ENCODE measurements around the gene P2RX4.
"Not testable (repeated sequence)": the region's sequence is repeated elsewhere in the genome, so short reads cannot be mapped to it uniquely, and the experiment has no call there.

Gene P2RX4

GRCh38 chr12:121189131-121189530 is 20.8 kb upstream of the P2RX4 start:
- DNase-seq (ENCODE audit: low spot score): no peak

DNA sequence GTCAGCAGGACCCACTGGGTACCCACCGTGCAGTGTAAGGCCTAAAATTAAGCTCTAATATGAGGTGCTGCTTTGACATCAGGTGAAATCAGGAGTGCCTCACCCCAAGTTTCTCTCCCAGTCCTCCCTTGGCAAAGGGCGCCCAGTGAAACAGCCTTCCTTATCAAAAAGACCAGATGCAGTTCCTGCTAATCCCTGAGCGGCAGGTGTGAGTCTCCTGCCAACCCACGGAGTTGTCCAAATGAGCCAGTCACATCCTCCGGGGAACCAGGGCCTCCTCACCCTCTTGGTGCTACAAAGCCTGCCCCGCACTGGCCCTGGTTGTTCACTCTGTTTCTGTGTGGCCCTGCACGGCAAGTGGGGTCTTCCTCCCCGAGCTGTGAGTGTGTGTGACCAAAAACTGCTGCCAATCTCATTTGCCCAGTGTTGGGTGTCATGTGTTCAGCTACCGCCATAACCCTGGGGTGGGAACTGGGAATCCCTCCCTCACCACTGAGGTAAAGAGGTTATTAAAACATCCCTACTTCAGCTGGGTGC is 20.2 kb upstream of the P2RX4 start:
- DNase-seq (ENCODE audit: low spot score): peak; percentile 68

- no peak for DNase-seq (ENCODE audit: low spot score)
Observed at GRCh38 chr12:121190523-121191031, 19.4 kb upstream of the P2RX4 start.

DNA sequence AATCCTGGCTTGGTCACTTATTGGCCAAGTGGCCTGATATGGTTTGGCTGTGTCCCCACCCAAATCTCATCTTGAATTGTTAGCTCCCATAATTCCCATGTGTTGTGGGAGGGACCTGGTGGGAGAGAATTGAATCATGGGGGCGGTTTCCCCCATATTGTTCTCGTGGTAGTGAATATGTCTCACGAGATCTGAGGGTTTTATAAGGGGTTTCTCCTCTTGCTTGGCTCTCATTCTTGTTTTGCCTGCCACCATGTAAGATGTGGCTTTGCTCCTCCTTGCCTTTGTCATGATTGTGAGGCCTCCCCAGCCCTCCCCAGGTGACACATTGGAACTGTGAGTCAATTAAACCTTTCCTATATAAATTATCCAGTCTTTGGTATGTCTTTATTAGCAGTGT is 18.8 kb upstream of the P2RX4 start:
- DNase-seq (ENCODE audit: low spot score): no peak

DNA sequence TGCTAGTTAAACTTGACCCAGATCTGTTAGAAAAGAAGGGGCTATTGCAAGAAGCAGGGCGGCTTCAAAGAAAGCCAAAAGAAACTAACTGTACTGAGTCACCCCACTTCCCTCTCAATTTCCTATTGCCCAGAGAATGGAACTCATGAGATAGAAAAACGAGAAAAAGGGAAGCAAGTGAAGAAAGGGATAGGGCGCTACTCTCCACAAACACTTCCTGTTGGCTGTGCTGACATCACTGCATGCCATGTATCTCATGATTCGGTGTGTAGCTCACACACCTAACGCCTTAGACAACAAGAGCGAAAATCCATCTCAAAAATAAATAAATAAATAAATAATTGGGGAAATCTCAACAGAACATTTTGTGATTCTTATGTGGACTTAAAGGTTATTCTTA is 13.0 kb upstream of the P2RX4 start:
- DNase-seq (ENCODE audit: low spot score): no peak

DNA sequence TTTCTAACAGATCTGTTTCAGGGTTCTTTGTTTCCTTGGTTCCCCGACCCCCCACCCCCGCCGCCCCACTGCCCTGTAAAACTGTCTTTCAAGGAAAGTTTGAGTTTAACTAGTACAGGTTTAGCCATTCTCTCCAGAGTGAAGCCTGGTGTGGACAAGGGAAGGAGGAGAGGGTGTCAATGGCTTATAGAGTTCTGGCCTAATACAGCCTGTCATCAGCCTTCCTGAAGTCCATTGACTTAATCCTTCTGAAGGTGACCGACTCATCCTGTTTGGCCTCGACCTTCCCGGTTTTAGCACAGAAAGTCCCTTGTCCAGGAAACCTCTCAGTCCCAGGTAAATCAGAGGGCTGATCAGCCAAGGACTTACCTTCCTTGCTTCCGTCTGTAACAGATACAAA is 11.0 kb upstream of the P2RX4 start:
- no peak for DNase-seq (ENCODE audit: low spot score)

DNA sequence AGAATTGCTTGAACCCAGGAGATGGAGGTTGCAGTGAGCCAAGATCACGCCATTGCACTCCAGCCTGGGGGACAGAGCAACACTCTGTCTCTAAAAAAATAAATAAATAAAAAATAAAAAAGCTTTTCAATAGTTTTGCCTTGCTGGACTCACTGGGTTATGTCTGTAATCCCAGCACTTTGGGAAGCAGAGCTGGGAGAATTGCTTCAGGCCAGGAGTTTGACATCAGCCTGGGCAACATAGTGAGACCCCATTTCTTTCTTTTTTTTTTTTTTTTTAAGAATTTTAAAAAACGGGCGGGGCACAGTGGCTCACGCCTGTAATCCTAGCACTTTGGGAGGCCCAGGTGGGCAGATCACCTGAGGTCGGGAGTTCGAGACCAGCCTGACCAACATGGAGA is 8.8 kb upstream of the P2RX4 start:
- DNase-seq (ENCODE audit: low spot score): not testable (repeated sequence)

DNA sequence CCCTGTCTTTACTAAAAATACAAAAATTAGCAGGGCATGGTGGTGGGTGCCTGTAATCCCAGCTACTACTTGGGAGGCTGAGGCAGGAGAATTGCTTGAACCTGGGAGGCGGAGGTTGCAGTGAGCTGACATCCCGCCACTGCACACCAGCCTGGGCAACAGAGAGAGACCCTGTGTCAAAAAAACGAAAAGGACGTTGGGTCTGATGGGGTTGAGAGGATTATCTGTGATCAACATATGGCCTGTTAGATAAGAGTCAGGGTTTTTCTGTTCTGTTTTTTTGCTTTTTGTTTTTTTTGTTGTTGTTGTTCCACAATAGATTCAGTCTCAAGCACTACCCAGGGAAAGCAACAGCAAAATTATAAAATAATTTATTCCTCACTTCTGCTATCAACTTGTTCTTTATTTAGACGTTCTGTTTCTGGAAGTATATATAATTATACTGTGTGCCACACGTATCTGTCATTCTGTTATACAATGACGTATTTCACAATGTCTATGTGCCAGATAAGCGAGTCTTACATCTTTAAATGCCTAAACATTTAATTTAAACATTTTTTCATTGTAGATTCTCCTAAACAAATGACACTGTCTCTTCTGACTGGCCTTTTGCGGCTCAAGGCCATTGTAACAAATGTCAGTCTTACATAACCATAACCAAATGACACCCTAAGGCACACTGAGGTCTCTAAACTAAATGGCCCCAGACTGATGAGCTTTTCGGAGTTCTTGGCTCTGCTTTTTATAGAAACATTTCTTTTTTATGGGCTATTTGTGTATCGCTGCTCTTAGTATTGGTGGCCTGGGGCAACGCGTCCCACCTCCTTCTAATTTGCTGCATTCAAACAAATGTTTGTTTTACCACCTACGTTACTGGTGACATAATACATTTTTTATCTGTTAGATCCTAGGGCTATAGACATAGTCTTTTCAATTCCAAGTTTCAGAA is 7.2 kb upstream of the P2RX4 start:
- DNase-seq (ENCODE audit: low spot score): no peak

GRCh38 chr12:121203482-121203881 is 6.4 kb upstream of the P2RX4 start:
- no peak for DNase-seq (ENCODE audit: low spot score)

DNA sequence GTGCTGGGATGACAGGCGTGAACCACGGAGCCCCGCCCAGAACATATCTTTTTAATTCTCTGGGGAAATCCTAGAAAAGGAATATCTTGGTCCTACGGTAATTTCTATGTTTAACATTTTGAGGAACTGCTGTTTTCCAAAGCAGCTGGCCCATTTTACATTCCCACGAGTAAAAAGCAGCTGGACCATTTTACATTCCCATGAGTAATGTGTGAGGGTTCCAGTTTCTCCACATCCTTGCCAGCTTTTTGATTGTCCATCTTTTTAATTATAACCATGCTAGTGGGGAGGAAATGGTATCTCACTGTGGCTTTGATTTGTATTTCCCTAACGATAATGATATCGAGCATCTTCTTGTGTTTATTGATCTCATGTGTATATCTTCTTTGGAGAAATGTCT is 4.4 kb upstream of the P2RX4 start:
- no peak for DNase-seq (ENCODE audit: low spot score)

GRCh38 chr12:121208571-121208970 is 1.4 kb upstream of the P2RX4 start:
- not testable (repeated sequence) for DNase-seq (ENCODE audit: low spot score)

DNA sequence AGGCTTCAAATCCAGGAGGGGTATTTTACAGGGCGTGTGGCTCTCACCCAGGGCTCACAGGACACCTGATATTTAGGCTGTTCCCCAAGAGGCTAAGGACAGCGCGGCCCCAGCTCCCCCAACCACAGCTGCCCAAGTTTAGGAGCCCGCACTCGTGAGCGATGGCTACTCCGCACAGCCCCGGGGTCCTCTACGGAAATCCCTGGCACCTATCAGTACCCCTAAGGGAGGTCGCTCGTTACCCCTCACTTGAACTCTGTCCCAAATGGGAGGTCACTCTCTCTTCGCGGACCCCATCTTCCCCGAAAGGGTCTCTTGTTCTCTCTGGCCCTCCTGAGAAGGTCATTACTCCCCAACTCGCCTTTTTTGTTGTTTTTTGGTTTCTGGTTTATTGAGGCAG is 708 bp upstream of the P2RX4 start:
- DNase-seq (ENCODE audit: low spot score): no peak

DNA sequence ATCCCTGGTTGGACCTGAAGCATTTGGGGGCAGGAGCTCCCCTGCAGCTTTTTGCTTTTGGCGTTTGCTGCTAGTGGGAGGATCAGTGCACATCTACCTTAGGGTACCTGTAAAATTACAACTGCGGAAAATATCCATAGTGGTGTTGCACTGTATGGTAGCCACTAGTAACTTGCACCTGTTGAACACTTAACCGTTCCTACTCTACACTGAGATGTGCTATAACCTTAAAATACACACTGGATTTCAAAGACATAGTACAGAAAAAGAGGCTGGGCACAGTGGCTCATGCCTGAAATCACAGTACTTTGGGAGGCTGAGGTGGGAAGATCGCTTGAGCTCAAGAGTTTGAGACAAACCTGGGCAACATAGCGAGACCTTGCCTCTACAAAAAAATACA is 2.9 kb downstream of the P2RX4 start:
- no peak for DNase-seq (ENCODE audit: low spot score)

DNA sequence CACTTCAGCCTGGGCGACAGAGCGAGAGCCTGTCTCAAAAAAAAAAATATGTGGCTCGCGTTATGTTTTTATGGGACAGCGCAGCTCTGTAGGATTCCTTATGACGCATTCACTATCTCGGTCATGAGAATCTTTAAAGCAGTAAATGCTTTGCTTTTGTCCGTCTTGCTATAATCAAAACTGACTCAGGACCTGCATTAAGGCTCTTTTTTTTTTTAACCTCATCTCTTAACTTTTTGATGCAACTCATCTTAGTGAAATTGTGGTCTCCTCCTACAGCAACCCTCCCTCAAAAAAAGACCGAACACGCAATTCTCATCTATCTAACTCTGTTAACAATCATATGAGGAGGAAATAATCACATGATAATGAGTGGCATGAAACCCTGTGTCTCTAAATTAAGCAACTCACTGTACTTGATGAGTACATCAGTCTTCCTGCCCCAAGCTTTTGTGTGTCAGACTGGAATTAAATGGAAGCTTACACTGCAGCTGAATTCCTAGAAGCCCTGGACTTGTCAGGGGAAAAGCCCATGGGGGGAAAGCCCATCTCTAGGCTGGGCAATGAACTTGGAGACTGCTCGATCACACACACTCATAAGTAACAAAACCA is 4.3 kb downstream of the P2RX4 start:
- DNase-seq (ENCODE audit: low spot score): no peak

GRCh38 chr12:121214855-121215745 is 5.2 kb downstream of the P2RX4 start:
- DNase-seq (ENCODE audit: low spot score): no peak

DNA sequence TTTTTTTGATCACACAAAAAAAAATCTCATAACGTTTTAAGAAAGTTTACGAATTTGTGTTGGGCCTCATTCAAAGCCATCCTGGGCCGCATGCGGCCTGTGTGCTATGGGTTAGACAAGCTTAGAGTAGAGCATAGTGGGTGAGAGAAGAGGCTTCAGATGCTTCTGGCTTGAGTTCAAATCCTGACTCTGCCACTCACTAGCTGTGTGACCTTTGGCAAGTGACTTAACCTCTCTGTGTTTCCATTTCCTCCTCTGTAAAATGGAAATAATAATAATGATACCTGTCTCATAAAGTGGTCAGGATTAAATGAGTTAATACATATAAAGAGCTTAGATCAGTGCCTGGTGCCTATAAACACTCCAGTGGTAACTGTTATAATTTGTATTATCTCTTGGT is 6.2 kb downstream of the P2RX4 start:
- DNase-seq (ENCODE audit: low spot score): no peak

DNA sequence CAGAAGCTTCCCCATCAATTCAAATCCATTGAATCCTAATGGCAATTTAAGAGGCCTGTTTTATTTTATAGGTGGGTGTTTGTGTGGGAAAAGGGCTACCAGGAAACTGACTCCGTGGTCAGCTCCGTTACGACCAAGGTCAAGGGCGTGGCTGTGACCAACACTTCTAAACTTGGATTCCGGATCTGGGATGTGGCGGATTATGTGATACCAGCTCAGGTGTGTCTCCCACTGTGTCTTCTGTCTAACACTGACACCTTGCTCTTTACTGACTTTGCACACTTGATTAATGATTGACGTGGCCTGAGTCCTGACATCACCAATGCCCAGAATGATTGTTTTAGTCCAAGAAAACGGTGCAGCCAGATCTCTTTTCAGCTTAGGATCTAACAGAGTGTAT is 7.1 kb downstream of the P2RX4 start:
- no peak for DNase-seq (ENCODE audit: low spot score)

- no peak for DNase-seq (ENCODE audit: low spot score)
Observed at GRCh38 chr12:121217761-121218160, 7.8 kb downstream of the P2RX4 start.

- no peak for DNase-seq (ENCODE audit: low spot score)
Observed at GRCh38 chr12:121218588-121219352, 8.8 kb downstream of the P2RX4 start.

DNA sequence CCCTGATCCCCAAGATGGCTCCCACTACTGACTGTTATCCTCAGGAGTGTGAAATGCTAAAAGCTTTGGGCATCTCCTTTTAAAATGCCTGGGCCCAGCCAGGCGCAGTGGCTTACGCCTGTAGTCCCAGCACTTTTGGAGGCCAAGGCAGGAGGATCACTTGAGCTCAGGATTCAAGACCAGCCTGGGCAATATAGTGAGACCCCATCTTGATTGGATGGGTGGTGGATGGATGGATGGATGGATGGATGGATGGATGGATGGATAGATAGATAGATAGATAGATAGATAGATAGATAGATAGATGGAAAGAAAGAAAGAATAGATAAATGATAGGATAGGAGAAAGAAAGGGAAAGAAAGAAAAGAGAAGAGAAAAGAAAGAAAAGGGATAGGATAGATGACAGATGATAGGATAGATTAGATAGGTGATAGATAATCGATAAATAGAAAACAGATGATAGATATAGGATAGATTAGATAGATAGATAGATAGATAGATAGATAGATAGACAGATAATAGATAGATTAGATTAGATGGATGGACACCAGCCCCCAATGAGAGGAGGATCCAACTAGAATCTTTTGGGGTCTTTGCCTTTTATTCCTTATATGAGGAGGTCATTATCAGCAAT is 9.5 kb downstream of the P2RX4 start:
- DNase-seq (ENCODE audit: low spot score): no peak

DNA sequence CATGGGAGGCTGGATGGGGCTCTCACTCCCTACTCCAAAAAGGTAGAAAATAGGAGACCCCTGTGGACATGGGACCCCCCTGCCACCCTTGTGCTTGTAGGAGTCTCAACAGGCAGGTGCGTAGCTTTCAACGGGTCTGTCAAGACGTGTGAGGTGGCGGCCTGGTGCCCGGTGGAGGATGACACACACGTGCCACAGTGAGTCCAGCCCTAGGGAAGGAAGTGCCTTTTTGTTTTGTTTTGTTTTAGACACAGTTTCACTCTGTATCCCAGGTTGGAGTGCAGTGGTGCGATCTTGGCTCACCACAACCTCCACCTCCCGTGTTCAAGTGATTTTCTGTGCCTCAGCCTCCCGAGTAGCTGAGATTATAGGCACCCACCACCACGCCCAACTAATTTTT is 12.9 kb downstream of the P2RX4 start:
- no peak for DNase-seq (ENCODE audit: low spot score)

All from hematopoietic multipotent progenitor cell treated with erythropoietin and hydrocortisone succinate and interleukin-3 and kit ligand, for 17 days (in vitro differentiated cells).